Neural progenitor cell (in vitro differentiated cells): ENCODE measurements around the gene C14orf132. TPM values are rescaled to one million over a fixed set of nuclear protein-coding genes. Genes with fewer than 3 reads are reported as not detected.

Source experiments
- DNase-seq: peaks from one replicate; pipeline ENCODE4 v3.0.0-alpha.2; 2016; ENCODE audit warnings: low spot score
- H2AFZ ChIP-seq: fragments of 200-600 bp; sonication (generic); replicated peaks from 2 replicates; pipeline ENCODE4 v1.6.1; 2016; ENCODE audit warnings: antibody characterized with exemption
- H3F3A ChIP-seq: fragments of 200-600 bp; sonication (generic); 2 replicates; pipeline ENCODE4 v1.6.1; 2016; ENCODE audit warnings: antibody characterized with exemption, low read depth
- H3K27ac ChIP-seq: fragments of 200-600 bp; sonication (generic); 2 replicates; pipeline ENCODE4 v1.5.1; 2016; ENCODE audit warnings: mild to moderate bottlenecking
- H3K27me3 ChIP-seq: fragments of 200-600 bp; sonication (generic); 2 replicates; pipeline ENCODE4 v1.6.1; 2016; ENCODE audit warnings: mild to moderate bottlenecking, moderate library complexity
- H3K36me3 ChIP-seq: fragments of 200-600 bp; sonication (generic); 2 replicates; pipeline ENCODE4 v1.5.1; 2016
- H3K4me1 ChIP-seq: fragments of 200-600 bp; sonication (generic); 2 replicates; pipeline ENCODE4 v1.6.1; 2016; ENCODE audit warnings: mixed run types
- H3K4me2 ChIP-seq: fragments of 200-600 bp; sonication (generic); 2 replicates; pipeline ENCODE4 v1.6.1; 2016
- H3K4me3 ChIP-seq: fragments of 200-600 bp; sonication (generic); 2 replicates; pipeline ENCODE4 v1.5.1; 2016
- H3K79me2 ChIP-seq: fragments of 200-600 bp; sonication (generic); 2 replicates; pipeline ENCODE4 v1.6.1; 2016; ENCODE audit warnings: low read depth
- H3K9ac ChIP-seq: fragments of 200-600 bp; sonication (generic); 2 replicates; pipeline ENCODE4 v1.6.1; 2016
- H3K9me3 ChIP-seq: fragments of 200-600 bp; sonication (generic); 2 replicates; pipeline ENCODE4 v1.5.1; 2016; ENCODE audit warnings: low read depth
- H4K20me1 ChIP-seq: fragments of 200-600 bp; sonication (generic); 2 replicates; pipeline ENCODE4 v1.6.1; 2016; ENCODE audit warnings: low read depth
- H3K27ac Mint-ChIP-seq: 3 replicates; pipeline ENCODE4 v1.8.0; 2021; ENCODE audit warnings: mixed read lengths
- H3K27me3 Mint-ChIP-seq: 2 replicates; pipeline ENCODE4 v1.8.0; 2022; ENCODE audit warnings: low read depth, mild to moderate bottlenecking, inconsistent platforms, moderate library complexity, mixed read lengths; ENCODE audit not compliant: insufficient read depth
- H3K36me3 Mint-ChIP-seq: 3 replicates; pipeline ENCODE4 v1.8.0; 2021; ENCODE audit warnings: mixed read lengths
- H3K4me1 Mint-ChIP-seq: 3 replicates; pipeline ENCODE4 v1.8.0; 2021; ENCODE audit warnings: mixed read lengths
- H3K4me3 Mint-ChIP-seq: 3 replicates; pipeline ENCODE4 v1.8.0; 2021; ENCODE audit warnings: mild to moderate bottlenecking, moderate library complexity, mixed read lengths
- H3K9me3 Mint-ChIP-seq: 3 replicates; pipeline ENCODE4 v1.8.0; 2020; ENCODE audit warnings: mixed read lengths
- EZH2 ChIP-seq: fragments of 200-600 bp; sonication (generic); IDR thresholded peaks from 2 replicates; pipeline ENCODE4 v1.6.1; 2017; ENCODE audit warnings: antibody characterized with exemption, mild to moderate bottlenecking, moderate library complexity
- EZH2phosphoT487 ChIP-seq: fragments of 200-600 bp; sonication (generic); IDR thresholded peaks from 2 replicates; pipeline ENCODE4 v1.6.1; 2017; ENCODE audit warnings: antibody characterized with exemption
- total RNA-seq: library from RNA; depleted of rRNA; stranded (reverse); fragments of >200 nt; gene quantifications from 2 replicates; pipeline ENCODE4 v1.2.3, GENCODE V29; 2015; ENCODE audit warnings: low replicate concordance
- TF ChIP-seq, protein P1 (sequence below): fragments of 200-600 bp; sonication (generic); IDR thresholded peaks from 2 replicates; pipeline ENCODE4 v1.5.1; 2017; ENCODE audit warnings: antibody characterized with exemption, mild to moderate bottlenecking

The C14orf132 gene
- total RNA-seq, 1 donor from 2014 or later, result 8.1 TPM

DNA sequence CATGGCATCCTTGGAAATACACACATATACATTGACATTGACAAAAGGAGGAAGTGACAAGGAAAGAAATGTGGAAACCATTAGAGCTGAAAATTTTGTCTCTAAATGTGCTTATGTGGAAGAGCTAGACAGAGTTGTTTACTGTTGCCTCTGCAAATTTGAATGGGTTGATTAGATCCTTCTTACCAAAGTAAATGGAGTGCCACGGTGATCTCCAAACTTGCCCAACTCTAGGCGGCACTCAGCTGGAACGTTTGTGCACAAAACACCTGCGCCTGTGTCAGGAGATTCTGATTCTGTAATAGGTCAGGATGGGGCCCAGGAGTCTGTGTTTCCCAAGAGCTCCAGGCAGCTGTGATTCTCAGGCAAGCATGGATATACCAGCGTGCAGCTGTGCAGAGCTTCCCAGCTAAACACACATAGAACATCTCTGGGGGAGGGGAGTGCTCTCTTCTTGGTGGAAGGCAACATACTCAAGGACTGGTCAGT, 87.7 kb downstream of the C14orf132 start:
- H3K36me3 Mint-ChIP-seq, result no peaks in the 10 kb centered on the region
- Histone ChIP-seq H3K4me3 (no peak overlapping the region), H3K79me2 (no peaks in the 10 kb centered on the region), H3K9me3 (no peaks in the 10 kb centered on the region), H3F3A (no peaks in the 10 kb centered on the region), H3K27me3 (peaks cover 4% of the 10 kb centered on the region), H3K4me2 (no peak overlapping the region), H3K27ac (no peak overlapping the region), H2AFZ (no peak overlapping the region), H3K4me1 (no peaks in the 10 kb centered on the region), H3K36me3 (no peaks in the 10 kb centered on the region), H3K9ac (no peak overlapping the region), H4K20me1 (no peaks in the 10 kb centered on the region)
- TF ChIP-seq EZH2 (no peak), EZH2phosphoT487 (no peak)
- TF ChIP-seq, protein P1, sequence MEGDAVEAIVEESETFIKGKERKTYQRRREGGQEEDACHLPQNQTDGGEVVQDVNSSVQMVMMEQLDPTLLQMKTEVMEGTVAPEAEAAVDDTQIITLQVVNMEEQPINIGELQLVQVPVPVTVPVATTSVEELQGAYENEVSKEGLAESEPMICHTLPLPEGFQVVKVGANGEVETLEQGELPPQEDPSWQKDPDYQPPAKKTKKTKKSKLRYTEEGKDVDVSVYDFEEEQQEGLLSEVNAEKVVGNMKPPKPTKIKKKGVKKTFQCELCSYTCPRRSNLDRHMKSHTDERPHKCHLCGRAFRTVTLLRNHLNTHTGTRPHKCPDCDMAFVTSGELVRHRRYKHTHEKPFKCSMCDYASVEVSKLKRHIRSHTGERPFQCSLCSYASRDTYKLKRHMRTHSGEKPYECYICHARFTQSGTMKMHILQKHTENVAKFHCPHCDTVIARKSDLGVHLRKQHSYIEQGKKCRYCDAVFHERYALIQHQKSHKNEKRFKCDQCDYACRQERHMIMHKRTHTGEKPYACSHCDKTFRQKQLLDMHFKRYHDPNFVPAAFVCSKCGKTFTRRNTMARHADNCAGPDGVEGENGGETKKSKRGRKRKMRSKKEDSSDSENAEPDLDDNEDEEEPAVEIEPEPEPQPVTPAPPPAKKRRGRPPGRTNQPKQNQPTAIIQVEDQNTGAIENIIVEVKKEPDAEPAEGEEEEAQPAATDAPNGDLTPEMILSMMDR, result no peak
- no peak for DNase-seq
- H3K4me3 Mint-ChIP-seq, result no peak overlapping the region
- H3K27me3 Mint-ChIP-seq, result no peaks in the 10 kb centered on the region
- H3K9me3 Mint-ChIP-seq, result no peaks in the 10 kb centered on the region
- H3K4me1 Mint-ChIP-seq, result no peaks in the 10 kb centered on the region
- H3K27ac Mint-ChIP-seq, result no peak overlapping the region

DNA sequence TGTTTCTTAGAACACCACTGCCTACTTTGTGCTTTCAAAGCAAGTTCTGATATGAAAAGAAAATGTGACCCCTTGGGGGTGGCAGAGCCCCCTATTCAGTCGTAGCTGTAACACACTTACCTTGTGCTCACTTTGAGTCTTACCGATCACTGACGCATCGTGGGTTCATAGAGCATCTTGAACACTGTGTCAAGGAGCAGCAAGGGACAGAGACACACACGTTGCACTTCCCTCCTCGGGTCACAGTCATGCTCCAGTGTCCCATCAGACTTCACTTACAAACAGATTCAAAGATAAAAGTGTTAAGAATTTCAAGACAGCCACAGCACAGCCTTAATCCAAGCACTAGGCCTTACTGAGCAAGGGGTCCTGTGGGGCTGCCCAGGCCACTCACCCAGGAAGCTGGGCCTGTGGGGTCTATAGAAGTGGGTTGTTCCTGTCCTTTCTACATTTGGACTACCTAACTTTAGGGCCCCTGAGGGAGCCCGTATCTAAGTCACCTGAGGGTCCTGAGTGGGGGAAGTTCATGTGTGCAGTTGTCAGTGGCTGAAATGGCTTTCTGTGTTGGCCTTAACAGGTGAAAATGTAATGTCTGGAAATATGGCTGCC, 90.1 kb downstream of the C14orf132 start:
- Histone ChIP-seq H3K9ac (no peak overlapping the region), H4K20me1 (no peaks in the 10 kb centered on the region), H3K79me2 (no peaks in the 10 kb centered on the region), H3K9me3 (no peaks in the 10 kb centered on the region), H3K4me2 (no peak overlapping the region), H3K27ac (no peak overlapping the region), H2AFZ (no peak overlapping the region), H3K4me1 (no peaks in the 10 kb centered on the region), H3K27me3 (peaks cover 4% of the 10 kb centered on the region), H3K36me3 (no peaks in the 10 kb centered on the region), H3F3A (no peaks in the 10 kb centered on the region), H3K4me3 (no peak overlapping the region)
- TF ChIP-seq, protein P1, result no peak
- no peak for TF ChIP-seq EZH2phosphoT487
- TF ChIP-seq EZH2, result no peak
- H3K27me3 Mint-ChIP-seq, result no peaks in the 10 kb centered on the region
- DNase-seq, result no peak
- no peaks in the 10 kb centered on the region for H3K36me3 Mint-ChIP-seq
- no peaks in the 10 kb centered on the region for H3K4me1 Mint-ChIP-seq
- H3K9me3 Mint-ChIP-seq, result no peaks in the 10 kb centered on the region
- no peak overlapping the region for H3K4me3 Mint-ChIP-seq
- H3K27ac Mint-ChIP-seq, result no peak overlapping the region

DNA sequence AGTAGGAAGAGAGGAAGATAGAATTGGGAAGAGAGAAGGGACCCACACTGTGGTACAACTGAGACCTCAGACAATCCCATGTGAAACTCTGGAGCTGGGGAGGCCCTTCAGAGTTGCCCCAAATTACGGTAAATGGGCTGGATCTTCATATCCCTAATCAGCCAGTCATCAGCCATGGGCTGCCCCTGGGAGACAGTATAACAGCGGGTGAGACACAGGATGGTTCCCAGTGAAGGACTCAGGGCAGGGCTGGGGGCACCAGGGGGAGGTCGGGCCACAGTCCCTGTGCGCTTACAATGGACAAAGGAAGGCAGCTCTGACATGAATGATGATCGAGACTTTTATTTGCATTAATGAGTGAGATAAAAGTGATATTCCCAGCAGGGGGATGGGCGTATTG, 91.2 kb downstream of the C14orf132 start:
- no peak overlapping the region for H3K27ac Mint-ChIP-seq

More for the DNA sequence above, 91.2 kb downstream of the C14orf132 start:
- no peak for TF ChIP-seq EZH2phosphoT487
- TF ChIP-seq EZH2, result no peak
- TF ChIP-seq, protein P1, result no peak
- Histone ChIP-seq H3K27ac (no peak overlapping the region), H2AFZ (no peak overlapping the region), H4K20me1 (no peaks in the 10 kb centered on the region), H3K4me2 (no peak overlapping the region), H3F3A (no peaks in the 10 kb centered on the region), H3K4me3 (no peak overlapping the region), H3K9ac (no peak overlapping the region), H3K79me2 (no peaks in the 10 kb centered on the region), H3K27me3 (peaks cover 4% of the 10 kb centered on the region), H3K9me3 (no peaks in the 10 kb centered on the region), H3K36me3 (no peaks in the 10 kb centered on the region), H3K4me1 (no peaks in the 10 kb centered on the region)
- Mint-ChIP-seq H3K9me3 (no peaks in the 10 kb centered on the region), H3K27me3 (peaks cover 2% of the 10 kb centered on the region), H3K4me3 (no peak overlapping the region), H3K36me3 (no peaks in the 10 kb centered on the region), H3K4me1 (no peaks in the 10 kb centered on the region)
- DNase-seq, result no peak
